ENCODE measurements around the gene RSRC2.
A peak's percentile ranks its signal among the peaks of the same experiment; 100 is the strongest.
"Not testable (repeated sequence)": the region's sequence is repeated elsewhere in the genome, so short reads cannot be mapped to it uniquely, and the experiment has no call there.

RSRC2 gene

GRCh38 chr12:122503147-122503751, 23.5 kb downstream of the RSRC2 start:
- no peaks in the 10 kb centered on the region for H3K9me3 ChIP-seq (ENCODE audit: control insufficient read depth, low read length)
- peaks cover 54% of the 10 kb centered on the region for H3K36me3 ChIP-seq (ENCODE audit: control insufficient read depth, insufficient read depth, low read length, severe bottlenecking)
- H3K27me3 ChIP-seq (replicated peaks; ENCODE audit: control insufficient read depth, insufficient read depth, low read length) = no peaks in the 10 kb centered on the region
- no peak for DNase-seq (ENCODE audit: low read depth)
- H3K4me3 ChIP-seq (ENCODE audit: low read length) = no peak overlapping the region
- H3K9ac ChIP-seq (ENCODE audit: low read length) = no peak overlapping the region
- peaks cover 20% of the 10 kb centered on the region for H3K4me1 ChIP-seq (ENCODE audit: control insufficient read depth, insufficient read depth, low read length)

DNA sequence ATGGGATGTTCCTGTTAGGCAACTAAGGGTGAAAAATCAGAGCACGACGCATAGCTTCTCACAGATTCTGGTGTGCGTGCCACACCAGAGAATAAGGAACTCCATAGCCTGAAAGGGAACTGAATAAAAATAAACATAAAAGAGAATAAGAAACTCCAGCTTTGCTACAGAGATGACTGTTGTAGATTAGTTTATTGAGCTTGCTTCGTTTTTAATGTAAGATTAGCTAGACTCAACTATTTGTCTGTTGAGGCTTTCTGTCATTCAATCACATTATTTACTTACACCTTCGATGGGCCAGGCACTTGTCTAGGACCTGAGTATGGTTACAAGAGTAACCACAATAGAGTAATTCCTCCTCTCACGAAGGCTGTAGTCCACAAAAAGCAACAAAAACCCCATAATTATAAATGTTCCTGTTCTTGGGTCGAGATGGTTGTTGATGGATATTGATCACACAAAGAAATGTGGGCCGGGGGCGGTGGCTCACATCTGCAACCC, 25.2 kb downstream of the RSRC2 start:
- Histone ChIP-seq H3K36me3 (ENCODE audit: control insufficient read depth, insufficient read depth, low read length, severe bottlenecking) (peaks cover 46% of the 10 kb centered on the region), H3K4me3 (ENCODE audit: low read length) (peak overlapping the region; percentile 93), H3K9me3 (ENCODE audit: control insufficient read depth, low read length) (no peaks in the 10 kb centered on the region)

DNA sequence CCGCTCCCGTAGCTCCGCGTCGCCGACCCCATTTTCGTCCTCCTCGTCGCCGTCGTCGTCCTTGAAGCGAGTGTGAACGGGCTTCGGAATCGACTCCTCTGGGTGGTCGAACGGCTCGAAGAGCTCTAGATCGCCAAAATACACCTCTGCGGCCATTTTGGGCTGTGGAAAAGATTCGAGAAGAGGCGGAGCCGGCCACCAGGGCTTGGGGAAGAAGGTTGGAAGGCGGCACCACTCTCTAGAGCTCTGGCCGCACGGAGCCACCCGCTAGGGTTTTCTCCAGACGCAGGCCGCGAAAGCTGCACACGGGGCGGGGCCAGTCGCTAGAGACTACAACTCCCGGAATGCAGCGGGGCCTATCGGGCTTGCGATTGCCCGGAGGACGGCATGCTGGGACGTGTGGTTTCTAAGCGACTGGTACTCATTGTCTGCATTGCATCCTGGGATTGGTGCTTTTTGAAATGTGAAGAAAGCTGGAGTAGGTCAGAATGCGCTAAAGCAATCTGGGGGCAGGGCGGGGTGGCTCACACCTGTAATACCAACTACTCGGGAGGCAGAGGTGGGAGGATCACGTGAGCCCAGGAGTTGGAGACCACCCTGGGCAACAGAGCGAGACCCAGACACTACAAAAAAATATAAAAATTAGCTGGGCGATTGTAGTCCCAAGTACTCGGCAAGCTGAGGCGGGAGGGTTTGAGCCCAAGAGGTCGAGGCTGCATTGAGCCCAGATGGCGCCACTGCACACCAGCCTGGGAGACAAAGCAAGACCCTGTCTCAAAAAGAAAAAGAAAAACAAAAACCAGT, 25.8 kb downstream of the RSRC2 start, which contains the start of gene ZCCHC8:
ZCCHC8 (minus strand) TSS at position 248 of the 804 bp plus-strand sequence; CDS start at position 156, 92 bp downstream.
- H3K4me1 ChIP-seq (ENCODE audit: control insufficient read depth, insufficient read depth, low read length) = peaks cover 26% of the 10 kb centered on the region
- peak within 1 kb of the TSS; percentile 93 for H3K4me3 ChIP-seq (ENCODE audit: low read length)
- no peaks in the 10 kb centered on the region for H3K27me3 ChIP-seq (replicated peaks; ENCODE audit: control insufficient read depth, insufficient read depth, low read length)
- peak within 1 kb of the TSS; percentile 99 for H3K9ac ChIP-seq (ENCODE audit: low read length)
- H3K36me3 ChIP-seq (ENCODE audit: control insufficient read depth, insufficient read depth, low read length, severe bottlenecking) = peaks cover 43% of the 10 kb centered on the region
- no peaks in the 10 kb centered on the region for H3K9me3 ChIP-seq (ENCODE audit: control insufficient read depth, low read length)
- DNase-seq (ENCODE audit: low read depth) = peak; percentile 99

More for the DNA sequence above, 25.2 kb downstream of the RSRC2 start:
- DNase-seq (ENCODE audit: low read depth) = no peak
- peak overlapping the region; percentile 99 for H3K9ac ChIP-seq (ENCODE audit: low read length)
- H3K4me1 ChIP-seq (ENCODE audit: control insufficient read depth, insufficient read depth, low read length) = peaks cover 26% of the 10 kb centered on the region
- H3K27me3 ChIP-seq (replicated peaks; ENCODE audit: control insufficient read depth, insufficient read depth, low read length) = no peaks in the 10 kb centered on the region

DNA sequence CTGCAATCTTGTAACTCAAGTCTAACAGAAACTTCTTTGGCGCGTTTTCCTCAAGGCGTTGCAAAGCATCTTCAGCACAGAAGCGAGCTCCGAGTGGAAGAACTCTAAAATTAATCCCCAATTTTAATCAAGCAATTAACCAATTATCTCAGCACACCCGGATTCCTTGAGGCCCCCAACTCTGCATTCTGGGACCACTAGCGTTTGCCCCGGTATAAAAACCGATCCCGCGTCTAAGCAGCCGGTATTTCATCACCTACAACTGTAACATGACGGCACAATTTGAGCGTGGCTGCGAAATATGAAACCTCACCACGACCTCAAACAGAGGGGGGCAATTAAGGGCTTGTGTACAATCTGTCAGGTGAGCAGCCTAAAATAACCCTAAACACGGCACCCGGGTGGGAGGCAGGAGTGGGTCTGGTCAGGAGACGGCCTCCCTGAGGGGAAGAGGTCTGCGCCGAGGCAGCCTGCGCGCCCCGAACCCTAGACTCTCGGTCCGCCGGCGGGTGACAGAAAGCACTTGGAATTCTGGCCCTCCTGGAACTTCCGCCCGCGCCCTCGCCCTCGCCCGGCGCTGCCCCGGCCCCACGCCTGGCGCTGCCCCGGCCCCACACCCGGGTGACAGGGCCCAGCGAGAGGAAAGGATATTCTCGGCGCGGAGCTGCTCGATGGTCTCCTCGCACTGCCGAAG, 26.6 kb downstream of the RSRC2 start:
- H3K9ac ChIP-seq (ENCODE audit: low read length) = peak overlapping the region; percentile 99
- peak overlapping the region; percentile 93 for H3K4me3 ChIP-seq (ENCODE audit: low read length)
- peak; percentile 89 for DNase-seq (ENCODE audit: low read depth)
- peaks cover 26% of the 10 kb centered on the region for H3K4me1 ChIP-seq (ENCODE audit: control insufficient read depth, insufficient read depth, low read length)
- H3K27me3 ChIP-seq (replicated peaks; ENCODE audit: control insufficient read depth, insufficient read depth, low read length) = no peaks in the 10 kb centered on the region
- H3K9me3 ChIP-seq (ENCODE audit: control insufficient read depth, low read length) = no peaks in the 10 kb centered on the region
- peaks cover 40% of the 10 kb centered on the region for H3K36me3 ChIP-seq (ENCODE audit: control insufficient read depth, insufficient read depth, low read length, severe bottlenecking)

GRCh38 chr12:122495258-122495657, 31.5 kb downstream of the RSRC2 start:
- peaks cover 20% of the 10 kb centered on the region for H3K4me1 ChIP-seq (ENCODE audit: control insufficient read depth, insufficient read depth, low read length)
- no peak overlapping the region for H3K4me3 ChIP-seq (ENCODE audit: low read length)
- no peak overlapping the region for H3K9ac ChIP-seq (ENCODE audit: low read length)
- no peak for DNase-seq (ENCODE audit: low read depth)
- H3K27me3 ChIP-seq (replicated peaks; ENCODE audit: control insufficient read depth, insufficient read depth, low read length) = no peaks in the 10 kb centered on the region
- H3K36me3 ChIP-seq (ENCODE audit: control insufficient read depth, insufficient read depth, low read length, severe bottlenecking) = peaks cover 46% of the 10 kb centered on the region
- H3K9me3 ChIP-seq (ENCODE audit: control insufficient read depth, low read length) = no peaks in the 10 kb centered on the region

DNA sequence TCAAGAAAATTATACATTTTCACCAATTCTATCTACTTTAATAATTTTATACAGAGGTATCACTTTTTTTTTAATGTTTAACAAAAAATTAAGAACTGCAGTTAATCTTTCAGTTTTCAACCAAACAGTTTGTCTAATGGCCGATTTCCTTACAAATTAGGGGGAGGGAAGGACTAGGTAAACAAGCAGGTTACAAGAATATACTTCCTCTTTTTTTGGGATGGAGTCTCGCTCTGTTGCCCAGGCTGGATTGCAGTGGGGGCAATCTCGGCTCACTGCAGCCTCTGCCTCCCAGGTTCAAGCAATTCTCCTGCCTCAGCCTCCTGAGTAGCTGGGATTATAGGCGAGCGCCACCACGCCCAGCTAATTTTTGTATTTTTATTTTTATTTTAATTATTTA, 33.5 kb downstream of the RSRC2 start:
- DNase-seq (ENCODE audit: low read depth); H3K4me3 ChIP-seq (ENCODE audit: low read length); H3K9ac ChIP-seq (ENCODE audit: low read length); H3K4me1 ChIP-seq (ENCODE audit: control insufficient read depth, insufficient read depth, low read length); H3K9me3 ChIP-seq (ENCODE audit: control insufficient read depth, low read length); H3K27me3 ChIP-seq (replicated peaks; ENCODE audit: control insufficient read depth, insufficient read depth, low read length): not testable (repeated sequence)
- peaks cover 66% of the 10 kb centered on the region for H3K36me3 ChIP-seq (ENCODE audit: control insufficient read depth, insufficient read depth, low read length, severe bottlenecking)

- H3K4me1 ChIP-seq (ENCODE audit: control insufficient read depth, insufficient read depth, low read length) = no peaks in the 10 kb centered on the region
- DNase-seq (ENCODE audit: low read depth) = no peak
- no peak overlapping the region for H3K4me3 ChIP-seq (ENCODE audit: low read length)
- H3K9ac ChIP-seq (ENCODE audit: low read length) = no peak overlapping the region
- H3K27me3 ChIP-seq (replicated peaks; ENCODE audit: control insufficient read depth, insufficient read depth, low read length) = no peaks in the 10 kb centered on the region
- H3K36me3 ChIP-seq (ENCODE audit: control insufficient read depth, insufficient read depth, low read length, severe bottlenecking) = peaks cover 71% of the 10 kb centered on the region
- no peaks in the 10 kb centered on the region for H3K9me3 ChIP-seq (ENCODE audit: control insufficient read depth, low read length)
Measured at GRCh38 chr12:122491991-122492390, 34.7 kb downstream of the RSRC2 start.

- H3K9ac ChIP-seq (ENCODE audit: low read length) = no peak overlapping the region
- no peaks in the 10 kb centered on the region for H3K9me3 ChIP-seq (ENCODE audit: control insufficient read depth, low read length)
- DNase-seq (ENCODE audit: low read depth) = no peak
- H3K27me3 ChIP-seq (replicated peaks; ENCODE audit: control insufficient read depth, insufficient read depth, low read length) = no peaks in the 10 kb centered on the region
- H3K4me1 ChIP-seq (ENCODE audit: control insufficient read depth, insufficient read depth, low read length) = no peaks in the 10 kb centered on the region
- H3K36me3 ChIP-seq (ENCODE audit: control insufficient read depth, insufficient read depth, low read length, severe bottlenecking) = peaks cover 79% of the 10 kb centered on the region
- no peak overlapping the region for H3K4me3 ChIP-seq (ENCODE audit: low read length)
Measured at GRCh38 chr12:122489038-122489437, 37.7 kb downstream of the RSRC2 start.

DNA sequence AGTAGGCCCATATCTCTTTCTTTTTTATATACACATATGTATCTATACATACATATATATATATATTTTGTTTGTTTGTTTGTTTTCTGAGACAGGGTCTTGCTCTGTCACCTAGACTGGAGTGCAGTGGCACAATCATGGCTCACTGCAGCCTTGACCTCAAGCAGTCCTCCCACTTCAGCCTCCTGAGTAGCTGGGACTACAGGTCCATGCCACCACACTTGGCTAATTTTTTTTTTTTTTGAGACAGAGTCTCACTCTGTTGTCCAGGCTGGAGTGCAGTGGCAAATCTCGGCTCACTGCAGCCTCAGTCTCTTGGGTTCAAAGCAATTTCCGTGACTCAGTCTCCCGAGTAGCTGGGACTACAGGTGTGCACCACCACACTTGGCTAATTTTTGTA, 38.9 kb downstream of the RSRC2 start:
- not testable (repeated sequence) for H3K27me3 ChIP-seq (replicated peaks; ENCODE audit: control insufficient read depth, insufficient read depth, low read length); H3K4me3 ChIP-seq (ENCODE audit: low read length); H3K9me3 ChIP-seq (ENCODE audit: control insufficient read depth, low read length); H3K9ac ChIP-seq (ENCODE audit: low read length); DNase-seq (ENCODE audit: low read depth); H3K4me1 ChIP-seq (ENCODE audit: control insufficient read depth, insufficient read depth, low read length)
- H3K36me3 ChIP-seq (ENCODE audit: control insufficient read depth, insufficient read depth, low read length, severe bottlenecking) = peaks cover 88% of the 10 kb centered on the region

DNA sequence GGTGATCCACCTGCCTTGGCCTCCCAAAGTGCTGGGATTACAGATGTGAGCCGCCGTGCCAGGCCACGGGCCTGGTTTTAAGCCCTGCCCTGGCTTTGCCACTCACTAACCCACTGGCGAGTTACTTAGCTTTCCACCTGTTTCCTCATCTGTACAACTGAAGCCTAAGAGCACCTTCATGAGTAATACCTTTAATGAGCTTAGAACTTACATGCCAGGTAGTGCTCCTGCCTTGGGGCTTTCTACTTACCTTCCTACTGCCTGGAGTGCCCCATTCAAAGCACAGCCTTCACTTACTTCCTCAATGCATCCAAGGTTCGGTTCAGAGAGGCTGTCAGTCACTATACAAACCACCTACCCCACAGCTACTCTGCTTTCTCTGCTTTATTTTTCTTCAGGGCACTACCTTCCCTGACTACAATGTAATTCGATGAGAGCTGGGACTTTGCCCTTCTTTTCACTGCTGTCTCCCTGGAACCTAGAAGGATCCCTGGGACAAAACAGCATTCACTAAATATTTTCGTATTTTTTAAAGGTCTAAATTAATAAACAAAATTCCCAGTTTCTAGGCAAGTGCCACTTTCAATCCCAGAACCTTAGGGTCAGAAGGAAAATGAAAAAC, 39.8 kb downstream of the RSRC2 start:
- no peaks in the 10 kb centered on the region for H3K4me1 ChIP-seq (ENCODE audit: control insufficient read depth, insufficient read depth, low read length)
- H3K36me3 ChIP-seq (ENCODE audit: control insufficient read depth, insufficient read depth, low read length, severe bottlenecking) = peaks cover 85% of the 10 kb centered on the region
- H3K9ac ChIP-seq (ENCODE audit: low read length) = no peak overlapping the region
- DNase-seq (ENCODE audit: low read depth) = no peak
- H3K9me3 ChIP-seq (ENCODE audit: control insufficient read depth, low read length) = no peaks in the 10 kb centered on the region
- no peaks in the 10 kb centered on the region for H3K27me3 ChIP-seq (replicated peaks; ENCODE audit: control insufficient read depth, insufficient read depth, low read length)
- no peak overlapping the region for H3K4me3 ChIP-seq (ENCODE audit: low read length)

DNA sequence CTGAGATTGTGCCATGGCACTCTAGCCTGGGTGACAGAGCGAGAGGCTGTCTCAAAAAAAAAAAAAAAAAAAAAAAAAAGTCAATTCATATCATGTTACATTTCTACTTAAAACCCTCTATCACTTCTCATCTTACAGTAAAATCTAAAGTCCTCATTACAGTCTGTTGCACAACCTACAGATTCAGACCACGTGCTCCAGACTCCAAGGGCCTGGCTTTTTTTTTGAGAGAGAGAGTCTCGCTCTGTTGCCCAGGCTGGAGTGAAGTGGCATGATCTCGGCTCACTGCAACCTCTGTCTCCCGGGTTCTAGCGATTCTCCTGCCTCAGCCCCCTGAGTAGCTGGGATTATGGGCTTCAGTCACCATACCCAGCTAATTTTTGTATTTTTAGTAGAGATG, 40.4 kb downstream of the RSRC2 start:
- not testable (repeated sequence) for H3K4me1 ChIP-seq (ENCODE audit: control insufficient read depth, insufficient read depth, low read length); H3K27me3 ChIP-seq (replicated peaks; ENCODE audit: control insufficient read depth, insufficient read depth, low read length); H3K4me3 ChIP-seq (ENCODE audit: low read length); H3K9me3 ChIP-seq (ENCODE audit: control insufficient read depth, low read length); H3K9ac ChIP-seq (ENCODE audit: low read length)
- peak; percentile 90 for DNase-seq (ENCODE audit: low read depth)
- H3K36me3 ChIP-seq (ENCODE audit: control insufficient read depth, insufficient read depth, low read length, severe bottlenecking) = peaks cover 85% of the 10 kb centered on the region

All from adipocyte (in vitro differentiated cells).